A549 (cell line): Measurements from ENCODE around the gene GID4. TPM values are rescaled to one million over a fixed set of nuclear protein-coding genes. Genes with fewer than 3 reads are reported as not detected.

Experiments used
- ATAC-seq, 2 experiments: fragments of 200-7000 bp in 1 of 2; fragments of >200 bp in 1 of 2; cut with Nextera tagmentation in 1 of 2; cut with Tn5 transposase in 1 of 2; 3 replicates each; pipeline versions ENCODE4 v1.8.0 to v1.9.1; 2018 to 2020; ENCODE audit warnings: mild to moderate bottlenecking in 1 of 2, moderate library complexity in 1 of 2
- CTCF ChIA-PET: fragments of 300-600 bp; sonication (Branson Sonifier 250); formaldehyde crosslinking; extraction: SDS; loops from one replicate; lab custom pipeline; 2021; ENCODE audit warnings: antibody characterized with exemption, inconsistent platforms; lab: Yijun Ruan, JAX
- POLR2A ChIA-PET: fragments of 350-600 bp; formaldehyde crosslinking; extraction: SDS; loops from one replicate; lab custom pipeline; 2021; ENCODE audit warnings: antibody characterized with exemption, inconsistent platforms; lab: Yijun Ruan, JAX
- DNase-seq, 2 experiments: peaks; one replicate each; pipeline versions ENCODE4 v3.0.0 to v3.0.0-alpha.2; 2011 to 2016; ENCODE audit warnings: low read depth in 1 of 2, low spot score in 1 of 2
- FAIRE-seq: peaks from 2 replicates; lab custom pipeline; 2011; peaks lifted over from hg19 to GRCh38; lab: Jason Lieb, UNC
- H3K27ac ChIP-seq, 2 experiments: fragments of >200 bp; sonication (Bioruptor Twin); formaldehyde crosslinking; 3 replicates each; pipeline ENCODE4 v1.5.1; 2016 to 2017
- H3K4me1 ChIP-seq: fragments of >200 bp; sonication (Bioruptor Twin); formaldehyde crosslinking; 3 replicates; pipeline ENCODE4 v1.6.1; 2016
- H3K4me2 ChIP-seq: fragments of >200 bp; sonication (Bioruptor Twin); formaldehyde crosslinking; 3 replicates; pipeline ENCODE4 v1.6.1; 2016
- H3K4me3 ChIP-seq: fragments of >200 bp; sonication (Bioruptor Twin); formaldehyde crosslinking; 3 replicates; pipeline ENCODE4 v1.5.1; 2016
- H3K9me3 ChIP-seq: fragments of >200 bp; sonication (Bioruptor Twin); formaldehyde crosslinking; 3 replicates; pipeline ENCODE4 v1.6.1; 2016
- EHMT2 ChIP-seq: fragments of 200-600 bp; sonication (generic); IDR thresholded peaks from 2 replicates; pipeline ENCODE4 v1.6.1; 2016; ENCODE audit warnings: antibody characterized with exemption, low read depth, mild to moderate bottlenecking, moderate library complexity
- ESRRA ChIP-seq: fragments of 150-350 bp; IDR thresholded peaks from 2 replicates; pipeline ENCODE4 v1.6.1; 2014; ENCODE audit warnings: mild to moderate bottlenecking, low read length, borderline replicate concordance
- FOSB ChIP-seq: fragments of 250-450 bp; sonication (Bioruptor Pico); IDR thresholded peaks from 2 replicates; pipeline ENCODE4 v1.5.0; 2020; ENCODE audit warnings: mild to moderate bottlenecking, moderate library complexity
- FOSL2 ChIP-seq, 2 experiments: fragments of 450-650 bp in 1 of 2; fragments of >200 bp in 1 of 2; sonication (Bioruptor Twin) in 1 of 2; formaldehyde crosslinking; IDR thresholded peaks; 2 replicates each; pipeline versions ENCODE4 v1.5.0 to v1.6.1; 2016 to 2020; ENCODE audit warnings: mild to moderate bottlenecking in 1 of 2, moderate library complexity in 1 of 2
- GATA3 ChIP-seq: IDR thresholded peaks from 2 replicates; pipeline ENCODE4 v1.6.1; 2012; ENCODE audit warnings: borderline replicate concordance
- HDAC2 ChIP-seq: fragments of 200-600 bp; sonication (generic); IDR thresholded peaks from 2 replicates; pipeline ENCODE4 v1.6.1; 2016
- JUN ChIP-seq, 2 experiments: fragments of >200 bp; sonication (Bioruptor Twin); formaldehyde crosslinking; IDR thresholded peaks; 2 replicates in 1 of 2; 3 replicates in 1 of 2; pipeline ENCODE4 v1.6.1; 2016 to 2017
- JUNB ChIP-seq: fragments of >200 bp; sonication (Bioruptor Twin); formaldehyde crosslinking; IDR thresholded peaks from 2 replicates; pipeline ENCODE4 v1.6.1; 2016
- KDM5A ChIP-seq: fragments of 200-600 bp; sonication (generic); IDR thresholded peaks from 2 replicates; pipeline ENCODE4 v1.6.1; 2016; ENCODE audit warnings: antibody characterized with exemption, mild to moderate bottlenecking
- MAZ ChIP-seq: fragments of 150-350 bp; IDR thresholded peaks from 2 replicates; pipeline ENCODE4 v1.6.1; 2014; ENCODE audit warnings: antibody characterized with exemption, low read depth, low read length, borderline replicate concordance
- MYC ChIP-seq: IDR thresholded peaks from 2 replicates; pipeline ENCODE4 v1.6.1; 2012; ENCODE audit warnings: mild to moderate bottlenecking, inconsistent platforms, low read length, improper control_type of control experiment, borderline replicate concordance
- POLR2A ChIP-seq: IDR thresholded peaks from 2 replicates; pipeline ENCODE4 v1.6.1; 2012; ENCODE audit warnings: mild to moderate bottlenecking, low read length
- SMC3 ChIP-seq: fragments of >200 bp; sonication (Bioruptor Twin); formaldehyde crosslinking; IDR thresholded peaks from 3 replicates; pipeline ENCODE4 v1.6.1; 2018; ENCODE audit warnings: inconsistent platforms
- WGBS: methylation state at CpG from one replicate; pipeline ENCODE4 v1.1.6; 2017; ENCODE audit errors: missing lambda C conversion rate; 5-methylcytosine and 5-hydroxymethylcytosine counted together
- polyA minus RNA-seq: library from RNA; depleted of rRNA, polyadenylated mRNA; stranded (reverse); fragments of >200 nt; gene quantifications from 2 replicates; pipeline ENCODE4 v1.2.3, GENCODE V29; 2011; rRNA and poly(A)+ RNA removed
- polyA plus RNA-seq, 4 experiments: library from polyadenylated mRNA; depleted of rRNA in 3 of 4; stranded (reverse); fragments of >200 nt; fragmentation: RNase III in 1 of 4; extraction: RNeasy Plus Mini Kit Qiagen cat#74134 plus additional on column Dnase treatment in 1 of 4; gene quantifications; 2 replicates in 3 of 4; 3 replicates in 1 of 4; pipeline ENCODE4 v1.2.3, GENCODE V29; 2011 to 2017
- TF ChIP-seq, protein P1 (sequence below): fragments of 450-650 bp; IDR thresholded peaks from 2 replicates; pipeline ENCODE4 v1.6.1; 2014; ENCODE audit warnings: antibody characterized with exemption
- TF ChIP-seq, protein P2 (sequence below): IDR thresholded peaks from 2 replicates; pipeline ENCODE4 v1.6.1; 2012
- TF ChIP-seq, protein P3 (sequence below): fragments of >200 bp; sonication (Bioruptor Twin); formaldehyde crosslinking; IDR thresholded peaks from 3 replicates; pipeline ENCODE4 v1.5.1; 2016
- TF ChIP-seq, protein P4 (sequence below): IDR thresholded peaks from 2 replicates; pipeline ENCODE4 v1.6.1; 2012; ENCODE audit warnings: low read depth, borderline replicate concordance
- TF ChIP-seq, protein P5 (sequence below): IDR thresholded peaks from 2 replicates; pipeline ENCODE4 v1.6.1; 2012
- TF ChIP-seq, protein P6 (sequence below): fragments of 200-600 bp; sonication (generic); IDR thresholded peaks from 2 replicates; pipeline ENCODE4 v1.6.1; 2016; ENCODE audit warnings: antibody characterized with exemption, mild to moderate bottlenecking, moderate library complexity

The GID4 gene
- polyA plus RNA-seq (2011; rRNA removed) (11.2 and 11.9 TPM in 2 replicates), polyA plus RNA-seq (2017; fragmentation: RNase III; extraction: RNeasy Plus Mini Kit Qiagen cat#74134 plus additional on column Dnase treatment) (11.4 to 11.6 TPM (median 11.5 TPM) in 3 replicates), polyA minus RNA-seq (17.4 and 20.3 TPM in 2 replicates)
- 5.4 and 6.3 TPM in 2 replicates for polyA plus RNA-seq (2012; cell fraction: cytosol; rRNA removed)
- polyA plus RNA-seq (2012; cell fraction: nucleus; rRNA removed) = 3.2 and 4.1 TPM in 2 replicates

DNA sequence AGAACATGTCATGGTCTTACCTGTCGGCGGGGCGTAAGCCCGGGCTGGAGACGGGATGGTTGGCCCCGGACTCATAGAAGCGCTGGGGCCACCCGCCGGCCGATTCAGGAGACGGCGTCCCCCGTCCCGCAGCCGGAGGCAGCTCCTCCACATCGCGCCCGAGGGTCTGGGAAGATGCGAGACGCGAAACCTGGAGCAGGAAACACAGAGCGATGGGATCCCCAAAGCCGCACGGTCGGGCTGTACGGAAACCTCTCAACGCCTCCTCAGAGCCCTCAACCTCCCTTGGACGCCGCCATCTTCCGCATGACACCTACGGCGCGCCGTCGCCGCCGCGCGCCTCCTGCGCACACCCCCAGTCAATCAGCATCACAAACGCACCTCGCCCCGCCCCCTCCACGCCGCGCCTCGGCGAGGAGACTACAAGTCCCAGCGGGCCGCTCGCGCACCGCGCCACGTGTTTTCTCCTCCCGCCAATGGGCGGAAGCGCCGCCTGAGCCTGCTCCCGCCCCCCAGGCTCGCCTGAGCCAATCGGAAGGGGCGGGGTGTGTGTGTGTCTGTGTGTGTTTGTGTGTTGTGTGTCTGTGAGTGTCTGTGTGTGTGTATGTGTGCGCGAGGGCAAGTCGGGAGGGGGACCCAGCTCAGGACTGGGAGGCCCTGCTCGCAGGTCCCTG lies at the start of gene GID4, which contains the start of gene ATPAF2:
TSS of gene GID4 (plus strand) at position 548 of the 674 bp plus-strand sequence. CDS start at position 605, 57 bp downstream.
TSS of gene ATPAF2 (minus strand) at position 308 of the 674 bp plus-strand sequence. CDS start at position 153, 155 bp downstream.
- peak; percentile 81; the same call in 1 of the 2 replicates for TF ChIP-seq HDAC2
- no peak for TF ChIP-seq FOSL2 (IDR thresholded peaks at IDR 0.05)
- peak; percentile 5; the same call in 1 of the 2 replicates for TF ChIP-seq FOSL2 (CRISPR knock-in tag; IDR thresholded peaks at IDR 0.05)
- TF ChIP-seq, protein P1, sequence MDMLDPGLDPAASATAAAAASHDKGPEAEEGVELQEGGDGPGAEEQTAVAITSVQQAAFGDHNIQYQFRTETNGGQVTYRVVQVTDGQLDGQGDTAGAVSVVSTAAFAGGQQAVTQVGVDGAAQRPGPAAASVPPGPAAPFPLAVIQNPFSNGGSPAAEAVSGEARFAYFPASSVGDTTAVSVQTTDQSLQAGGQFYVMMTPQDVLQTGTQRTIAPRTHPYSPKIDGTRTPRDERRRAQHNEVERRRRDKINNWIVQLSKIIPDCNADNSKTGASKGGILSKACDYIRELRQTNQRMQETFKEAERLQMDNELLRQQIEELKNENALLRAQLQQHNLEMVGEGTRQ = peak; percentile 98
- TF ChIP-seq, protein P2, sequence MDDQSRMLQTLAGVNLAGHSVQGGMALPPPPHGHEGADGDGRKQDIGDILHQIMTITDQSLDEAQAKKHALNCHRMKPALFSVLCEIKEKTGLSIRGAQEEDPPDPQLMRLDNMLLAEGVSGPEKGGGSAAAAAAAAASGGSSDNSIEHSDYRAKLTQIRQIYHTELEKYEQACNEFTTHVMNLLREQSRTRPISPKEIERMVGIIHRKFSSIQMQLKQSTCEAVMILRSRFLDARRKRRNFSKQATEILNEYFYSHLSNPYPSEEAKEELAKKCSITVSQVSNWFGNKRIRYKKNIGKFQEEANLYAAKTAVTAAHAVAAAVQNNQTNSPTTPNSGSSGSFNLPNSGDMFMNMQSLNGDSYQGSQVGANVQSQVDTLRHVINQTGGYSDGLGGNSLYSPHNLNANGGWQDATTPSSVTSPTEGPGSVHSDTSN = peak; percentile 85
- TF ChIP-seq, protein P3, sequence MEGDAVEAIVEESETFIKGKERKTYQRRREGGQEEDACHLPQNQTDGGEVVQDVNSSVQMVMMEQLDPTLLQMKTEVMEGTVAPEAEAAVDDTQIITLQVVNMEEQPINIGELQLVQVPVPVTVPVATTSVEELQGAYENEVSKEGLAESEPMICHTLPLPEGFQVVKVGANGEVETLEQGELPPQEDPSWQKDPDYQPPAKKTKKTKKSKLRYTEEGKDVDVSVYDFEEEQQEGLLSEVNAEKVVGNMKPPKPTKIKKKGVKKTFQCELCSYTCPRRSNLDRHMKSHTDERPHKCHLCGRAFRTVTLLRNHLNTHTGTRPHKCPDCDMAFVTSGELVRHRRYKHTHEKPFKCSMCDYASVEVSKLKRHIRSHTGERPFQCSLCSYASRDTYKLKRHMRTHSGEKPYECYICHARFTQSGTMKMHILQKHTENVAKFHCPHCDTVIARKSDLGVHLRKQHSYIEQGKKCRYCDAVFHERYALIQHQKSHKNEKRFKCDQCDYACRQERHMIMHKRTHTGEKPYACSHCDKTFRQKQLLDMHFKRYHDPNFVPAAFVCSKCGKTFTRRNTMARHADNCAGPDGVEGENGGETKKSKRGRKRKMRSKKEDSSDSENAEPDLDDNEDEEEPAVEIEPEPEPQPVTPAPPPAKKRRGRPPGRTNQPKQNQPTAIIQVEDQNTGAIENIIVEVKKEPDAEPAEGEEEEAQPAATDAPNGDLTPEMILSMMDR = peak; percentile 9; the same call in 2 of the 3 replicates
- TF ChIP-seq POLR2A = peak; percentile 58
- TF ChIP-seq GATA3 = 0 out of 2 replicates have a peak, but pooled peaks have one; percentile 8
- TF ChIP-seq, protein P4, sequence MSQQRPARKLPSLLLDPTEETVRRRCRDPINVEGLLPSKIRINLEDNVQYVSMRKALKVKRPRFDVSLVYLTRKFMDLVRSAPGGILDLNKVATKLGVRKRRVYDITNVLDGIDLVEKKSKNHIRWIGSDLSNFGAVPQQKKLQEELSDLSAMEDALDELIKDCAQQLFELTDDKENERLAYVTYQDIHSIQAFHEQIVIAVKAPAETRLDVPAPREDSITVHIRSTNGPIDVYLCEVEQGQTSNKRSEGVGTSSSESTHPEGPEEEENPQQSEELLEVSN = peak; percentile 33; the same call in 1 of the 2 replicates
- TF ChIP-seq MYC = peak; percentile 45; the same call in 1 of the 2 replicates
- TF ChIP-seq JUN (IDR thresholded peaks at IDR 0.05) = peak in 1 of 2 experiments; percentile 86; a peak in 3 of 5 replicates
- TF ChIP-seq JUNB = no peak
- peak; percentile 40; the same call in 1 of the 2 replicates for TF ChIP-seq EHMT2
- TF ChIP-seq, protein P5, sequence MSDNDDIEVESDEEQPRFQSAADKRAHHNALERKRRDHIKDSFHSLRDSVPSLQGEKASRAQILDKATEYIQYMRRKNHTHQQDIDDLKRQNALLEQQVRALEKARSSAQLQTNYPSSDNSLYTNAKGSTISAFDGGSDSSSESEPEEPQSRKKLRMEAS = peak; percentile 94
- peak; percentile 63; the same call in 1 of the 2 replicates for TF ChIP-seq MAZ
- TF ChIP-seq FOSB = no peak
- TF ChIP-seq SMC3 = peak; percentile 15; the same call in 1 of the 3 replicates
- no peak for TF ChIP-seq ESRRA
- TF ChIP-seq, protein P6, sequence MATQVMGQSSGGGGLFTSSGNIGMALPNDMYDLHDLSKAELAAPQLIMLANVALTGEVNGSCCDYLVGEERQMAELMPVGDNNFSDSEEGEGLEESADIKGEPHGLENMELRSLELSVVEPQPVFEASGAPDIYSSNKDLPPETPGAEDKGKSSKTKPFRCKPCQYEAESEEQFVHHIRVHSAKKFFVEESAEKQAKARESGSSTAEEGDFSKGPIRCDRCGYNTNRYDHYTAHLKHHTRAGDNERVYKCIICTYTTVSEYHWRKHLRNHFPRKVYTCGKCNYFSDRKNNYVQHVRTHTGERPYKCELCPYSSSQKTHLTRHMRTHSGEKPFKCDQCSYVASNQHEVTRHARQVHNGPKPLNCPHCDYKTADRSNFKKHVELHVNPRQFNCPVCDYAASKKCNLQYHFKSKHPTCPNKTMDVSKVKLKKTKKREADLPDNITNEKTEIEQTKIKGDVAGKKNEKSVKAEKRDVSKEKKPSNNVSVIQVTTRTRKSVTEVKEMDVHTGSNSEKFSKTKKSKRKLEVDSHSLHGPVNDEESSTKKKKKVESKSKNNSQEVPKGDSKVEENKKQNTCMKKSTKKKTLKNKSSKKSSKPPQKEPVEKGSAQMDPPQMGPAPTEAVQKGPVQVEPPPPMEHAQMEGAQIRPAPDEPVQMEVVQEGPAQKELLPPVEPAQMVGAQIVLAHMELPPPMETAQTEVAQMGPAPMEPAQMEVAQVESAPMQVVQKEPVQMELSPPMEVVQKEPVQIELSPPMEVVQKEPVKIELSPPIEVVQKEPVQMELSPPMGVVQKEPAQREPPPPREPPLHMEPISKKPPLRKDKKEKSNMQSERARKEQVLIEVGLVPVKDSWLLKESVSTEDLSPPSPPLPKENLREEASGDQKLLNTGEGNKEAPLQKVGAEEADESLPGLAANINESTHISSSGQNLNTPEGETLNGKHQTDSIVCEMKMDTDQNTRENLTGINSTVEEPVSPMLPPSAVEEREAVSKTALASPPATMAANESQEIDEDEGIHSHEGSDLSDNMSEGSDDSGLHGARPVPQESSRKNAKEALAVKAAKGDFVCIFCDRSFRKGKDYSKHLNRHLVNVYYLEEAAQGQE = no peak
- TF ChIP-seq KDM5A = peak; percentile 97
- ATAC-seq = peak; percentile 89 to 95
- FAIRE-seq = peak; percentile 85
- Histone ChIP-seq H3K27ac (peak within 1 kb of the TSS; percentile 81 to 92), H3K9me3 (no peaks in the 10 kb centered on the region), H3K4me3 (peak within 1 kb of the TSS; percentile 68), H3K4me2 (peak within 1 kb of the TSS; percentile 99), H3K4me1 (peaks cover 31% of the 10 kb centered on the region)
- peak; percentile 98 to 100 for DNase-seq
- ChIA-PET POLR2A (interaction anchor here (1.1 kb wide), 1 partner anchor 203 kb away, joined by 4 read pairs; no protein-coding TSS in a partner anchor), CTCF (interaction anchor here (0.6 to 8.3 kb wide), 8 partner anchors 10 to 358 kb away, joined by 3 to 214 read pairs (median 4); partner anchors contain the start of gene RAI1)
- 2% methylated on average over 47 of the region's 67 CpGs for WGBS
